ENCODE measurements around the gene BEX3.
"Not testable (repeated sequence)": the region's sequence is repeated elsewhere in the genome, so short reads cannot be mapped to it uniquely, and the experiment has no call there.

The BEX3 gene

DNA sequence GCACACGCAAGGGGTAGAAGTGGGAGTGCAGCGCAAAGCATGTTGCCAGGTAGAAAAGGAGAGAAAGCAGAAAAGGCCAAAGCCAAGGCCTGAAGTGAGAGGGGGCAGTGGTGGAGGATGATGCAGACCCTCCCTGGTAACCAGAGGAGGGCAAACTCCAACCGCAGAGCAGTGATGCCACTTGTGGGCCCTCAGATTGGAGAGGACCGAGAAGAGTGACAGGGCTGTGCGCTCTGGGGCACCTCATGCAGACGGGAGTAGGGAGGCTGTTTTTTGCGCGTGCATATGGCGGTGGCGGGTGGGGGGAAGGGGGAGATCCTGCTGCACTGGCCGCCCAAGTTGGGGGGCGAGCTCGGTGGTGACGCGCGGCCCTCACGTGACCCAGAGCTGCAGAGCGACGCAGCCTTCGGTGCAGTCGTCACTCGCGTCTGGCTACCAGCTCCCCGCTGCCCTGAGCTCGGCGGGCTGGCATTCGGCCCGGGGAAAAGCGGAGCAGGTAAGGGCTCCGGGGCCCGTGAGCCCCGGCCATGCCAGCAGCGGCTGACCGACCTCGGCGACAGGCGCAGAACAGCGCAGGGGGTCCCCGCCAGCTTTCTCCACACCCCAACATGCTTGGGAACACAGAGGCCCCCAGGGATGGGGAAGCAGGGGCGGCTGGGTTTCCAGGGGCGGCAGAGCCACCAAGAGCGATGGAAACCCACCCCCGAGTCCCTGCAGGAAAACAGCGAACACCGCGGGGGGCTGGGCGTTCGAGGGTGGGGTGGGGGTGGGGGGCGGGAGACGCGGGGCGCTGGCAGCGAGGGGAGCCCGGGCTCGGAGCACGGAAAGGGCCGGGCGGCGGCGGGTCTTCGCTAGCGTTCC lies at the start of gene BEX3:
Gene BEX3, plus strand, starts transcription at position 421 of the 861 bp plus-strand sequence. CDS start 984 bp downstream, outside the sequence.
- peak; percentile 39 for DNase-seq

DNA sequence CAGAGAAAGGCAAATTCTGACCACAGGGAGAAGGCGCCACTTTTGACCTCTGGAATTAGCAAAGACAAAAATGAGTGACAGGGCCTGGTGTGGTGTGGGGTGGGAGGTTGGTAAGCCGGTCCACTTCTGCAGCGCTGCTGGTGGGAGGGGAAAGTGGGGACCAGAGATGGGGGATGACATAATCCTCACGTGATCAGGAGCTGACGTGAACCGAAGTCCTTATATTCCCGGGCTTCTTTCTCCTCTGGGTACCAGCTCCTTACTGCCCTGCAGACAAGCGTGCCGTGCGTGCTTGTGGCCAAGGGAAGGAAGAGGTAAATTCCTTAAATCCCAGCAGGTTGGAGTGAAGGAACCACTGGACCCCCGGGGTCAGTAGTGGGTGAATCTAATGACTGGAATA lies 46.3 kb upstream of the BEX3 start, which contains the start of gene TCEAL7:
Gene TCEAL7, plus strand, starts transcription at position 249 of the 400 bp plus-strand sequence. CDS start 1,165 bp downstream, outside the sequence.
- no peak for DNase-seq

DNA sequence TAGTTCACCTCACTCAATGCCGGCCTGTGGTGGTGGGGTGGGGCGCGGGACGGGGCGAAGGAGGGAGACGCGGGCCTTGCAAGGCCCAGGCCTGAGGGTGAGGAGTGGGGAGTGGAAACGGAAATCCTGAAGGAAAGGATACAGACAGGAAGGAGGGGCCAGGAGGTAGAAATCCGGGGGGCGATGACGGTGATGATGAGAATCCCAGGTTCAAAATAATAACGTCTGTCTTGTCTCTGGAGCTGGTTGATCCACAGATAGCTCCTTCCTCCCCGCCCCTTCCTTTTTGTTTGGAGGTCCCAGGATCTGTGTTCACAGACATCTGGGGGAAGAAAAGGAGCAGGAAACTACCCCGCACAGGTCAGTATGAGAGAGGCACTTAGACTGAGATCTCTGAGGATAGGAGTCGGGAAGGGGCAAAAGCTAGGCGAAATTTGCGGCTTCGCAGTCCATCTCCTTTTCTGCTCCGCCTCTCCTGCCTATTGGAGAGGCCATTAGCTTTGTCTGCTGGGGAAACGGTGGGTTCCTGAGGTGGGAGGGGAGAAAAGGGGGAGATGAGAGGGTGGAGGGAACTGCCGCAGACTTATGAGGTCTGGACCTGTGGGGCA lies 45.6 kb upstream of the BEX3 start:
- no peak for DNase-seq

DNA sequence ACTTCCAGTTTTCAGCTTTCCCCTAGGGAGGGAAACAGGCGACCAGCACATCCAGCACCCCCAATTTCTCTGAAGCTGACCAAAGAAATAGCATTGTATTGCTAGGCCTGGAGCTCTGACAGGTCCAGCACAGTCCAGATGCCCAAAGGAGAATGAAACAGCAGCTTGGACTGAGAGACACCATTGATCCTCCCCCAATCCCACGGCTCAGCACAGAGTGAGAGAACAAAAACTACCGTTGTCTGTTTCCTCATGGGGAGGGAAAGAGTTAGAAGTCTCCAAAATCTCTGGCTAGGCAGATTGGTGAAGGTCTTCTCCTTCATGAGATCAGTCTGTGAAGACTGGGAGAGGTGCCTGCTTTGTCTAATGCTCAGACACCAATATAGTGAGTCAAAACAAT lies 37.7 kb upstream of the BEX3 start:
- DNase-seq = no peak

DNA sequence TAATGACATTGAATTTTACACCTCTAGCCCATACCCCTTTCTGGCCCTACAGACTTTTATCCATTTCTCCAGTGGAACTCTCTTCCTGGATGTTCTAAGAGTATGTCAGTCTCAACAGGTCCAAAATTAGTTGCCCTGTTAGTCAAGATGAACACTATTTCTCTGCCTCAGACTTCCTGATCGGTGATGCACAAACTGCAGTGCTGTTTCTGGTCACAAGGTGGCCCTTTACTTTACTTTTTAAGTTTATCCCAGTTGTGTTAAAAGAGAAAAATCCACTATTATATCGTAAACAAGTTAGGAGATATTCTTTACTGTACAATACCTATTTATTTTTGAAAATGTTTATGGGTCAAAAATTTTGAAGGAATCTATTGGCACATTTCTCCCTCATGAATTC lies 33.2 kb upstream of the BEX3 start:
- DNase-seq = no peak

DNA sequence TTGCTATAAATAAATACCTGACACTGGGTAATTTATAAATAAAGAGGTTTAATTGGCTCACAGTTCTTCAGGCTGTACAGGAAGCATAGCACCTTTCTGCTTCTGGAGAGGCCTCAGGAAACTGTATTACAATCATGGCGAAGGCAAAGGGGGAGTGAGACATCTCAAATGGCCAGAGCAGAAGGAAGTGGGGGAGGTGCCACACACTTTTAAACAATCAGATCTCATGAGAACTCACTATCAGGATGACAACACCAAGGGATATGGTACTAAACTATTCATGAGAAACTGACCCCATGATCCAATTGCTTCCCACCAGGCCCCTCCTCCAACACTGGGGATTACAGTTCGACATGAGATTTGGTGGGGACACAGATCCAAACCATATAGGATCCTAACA lies 31.7 kb upstream of the BEX3 start:
- no peak for DNase-seq

DNA sequence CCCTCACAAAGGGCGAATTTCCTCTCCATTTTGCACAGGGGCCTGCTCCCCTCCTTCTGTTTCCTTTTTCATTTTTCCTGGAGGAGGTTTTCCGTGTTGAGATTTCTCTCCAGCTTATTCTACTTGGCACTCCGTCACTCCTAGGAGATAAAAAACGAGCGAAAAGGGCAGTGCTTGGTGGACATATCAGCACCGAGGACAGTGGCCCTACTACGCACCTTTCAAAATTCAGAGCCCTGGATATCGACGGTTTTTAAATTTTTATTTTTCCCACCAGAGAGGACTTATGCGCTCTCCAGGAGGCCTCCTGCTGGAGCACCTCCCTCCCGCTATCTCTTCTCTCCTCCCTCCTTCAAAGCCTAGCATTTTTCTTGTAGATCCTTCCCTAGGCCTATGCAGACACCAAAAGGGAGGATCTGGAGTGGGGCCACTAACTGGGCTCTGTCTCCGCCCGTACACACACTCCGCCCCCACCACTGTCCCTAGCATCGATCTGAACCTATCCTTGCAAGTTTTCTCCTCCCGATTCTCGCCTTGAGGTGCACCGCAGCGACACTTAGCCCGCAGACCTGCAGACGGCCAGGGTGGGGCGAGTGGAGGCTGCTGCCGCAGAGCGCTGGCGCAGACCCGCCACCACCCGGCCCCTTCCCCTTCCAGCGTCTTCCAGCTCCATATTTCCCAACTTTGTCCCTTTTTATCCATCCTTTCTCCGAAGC lies 28.5 kb upstream of the BEX3 start:
- DNase-seq = no peak

DNA sequence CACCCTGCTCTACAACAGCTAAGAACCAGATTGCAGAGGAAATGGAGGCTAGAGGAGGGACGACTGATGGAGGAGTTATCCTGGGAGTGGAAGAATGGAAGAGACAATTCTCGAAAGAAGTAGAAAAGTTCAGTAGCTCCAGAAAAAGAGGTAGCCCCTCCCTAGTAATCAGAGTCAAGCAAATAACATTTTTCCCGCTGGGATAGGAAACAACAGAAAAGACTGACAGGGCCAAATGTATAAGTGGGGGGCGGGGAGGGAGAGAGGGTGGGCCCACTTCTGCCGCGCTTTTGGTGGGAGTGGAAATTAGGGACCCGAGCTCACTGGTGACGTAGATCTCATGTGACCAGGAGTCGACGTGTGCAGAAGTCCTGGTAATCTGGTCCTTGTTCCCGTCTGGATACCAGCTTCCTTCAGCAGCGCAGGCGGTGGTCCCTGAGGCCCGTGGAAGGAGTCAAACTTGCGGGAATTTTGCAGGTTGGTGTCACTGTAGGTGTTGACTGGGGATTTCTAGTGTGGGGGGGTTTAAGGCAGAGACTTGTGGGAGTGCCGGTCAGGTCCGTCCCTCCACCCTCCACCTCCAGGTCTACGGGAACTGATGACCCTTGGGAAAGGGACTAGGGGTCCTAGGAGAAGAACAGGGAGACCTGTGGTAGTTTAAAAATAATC lies 20.1 kb upstream of the BEX3 start, which contains the start of gene TCEAL9:
Gene TCEAL9, plus strand, starts transcription at position 377 of the 669 bp plus-strand sequence. CDS start 1,179 bp downstream, outside the sequence.
- DNase-seq = peak; percentile 68

DNA sequence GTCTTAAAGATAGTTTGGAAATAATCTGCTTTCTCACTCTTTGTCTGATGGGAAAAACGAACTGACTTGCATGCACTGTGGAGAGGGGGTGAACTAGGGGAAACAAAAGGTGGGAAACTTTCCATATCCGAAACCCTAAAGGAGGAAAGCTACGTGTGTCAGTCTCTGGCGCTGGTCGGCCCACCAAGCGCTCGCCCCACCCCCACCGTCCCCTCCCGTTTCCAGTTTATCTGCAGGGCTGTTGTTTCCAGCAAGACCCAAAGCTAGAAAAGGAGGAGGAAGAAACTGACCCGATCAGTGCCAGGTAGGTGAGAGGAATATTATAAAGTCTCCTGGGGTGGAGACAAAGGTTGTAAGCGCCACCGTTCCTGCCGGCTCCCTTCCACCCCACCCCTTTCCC lies 19.5 kb upstream of the BEX3 start:
- DNase-seq = no peak

DNA sequence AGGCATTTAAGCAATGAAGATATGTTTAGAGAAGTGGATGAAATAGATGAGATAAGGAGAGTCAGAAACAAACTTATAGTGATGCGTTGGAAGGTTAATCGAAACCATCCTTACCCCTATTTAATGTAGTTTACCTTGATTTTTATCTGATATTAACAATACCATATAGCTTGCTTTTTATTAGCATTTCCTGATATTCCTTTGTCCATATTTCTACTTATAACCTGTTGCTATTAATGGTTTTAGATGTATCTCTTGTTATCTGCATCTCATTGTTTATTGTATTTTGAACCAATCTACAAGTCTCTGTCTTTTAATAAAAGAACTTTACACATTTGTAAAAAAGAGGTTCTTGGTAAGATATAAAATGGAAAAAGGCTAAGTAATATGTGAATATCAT lies 18.5 kb upstream of the BEX3 start:
- DNase-seq = no peak

DNA sequence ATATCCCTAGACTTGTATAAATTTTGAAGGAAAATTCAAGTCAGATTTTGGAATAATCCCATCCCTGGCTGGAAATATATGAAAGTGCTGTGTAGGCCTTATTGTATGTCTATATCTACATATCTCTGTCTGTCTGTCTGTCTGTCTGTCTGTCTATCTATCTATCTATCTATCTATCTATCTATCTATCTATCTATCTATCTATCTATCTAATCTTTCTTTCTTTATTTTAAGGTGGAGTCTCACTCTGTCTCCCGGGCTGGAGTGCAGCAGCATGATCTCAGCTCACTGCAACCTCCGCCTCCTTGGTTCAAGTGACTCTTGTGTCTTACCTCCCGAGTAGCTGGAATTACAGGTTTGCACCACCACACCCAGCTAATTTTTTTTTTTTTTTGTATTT lies 16.7 kb upstream of the BEX3 start:
- DNase-seq = not testable (repeated sequence)

DNA sequence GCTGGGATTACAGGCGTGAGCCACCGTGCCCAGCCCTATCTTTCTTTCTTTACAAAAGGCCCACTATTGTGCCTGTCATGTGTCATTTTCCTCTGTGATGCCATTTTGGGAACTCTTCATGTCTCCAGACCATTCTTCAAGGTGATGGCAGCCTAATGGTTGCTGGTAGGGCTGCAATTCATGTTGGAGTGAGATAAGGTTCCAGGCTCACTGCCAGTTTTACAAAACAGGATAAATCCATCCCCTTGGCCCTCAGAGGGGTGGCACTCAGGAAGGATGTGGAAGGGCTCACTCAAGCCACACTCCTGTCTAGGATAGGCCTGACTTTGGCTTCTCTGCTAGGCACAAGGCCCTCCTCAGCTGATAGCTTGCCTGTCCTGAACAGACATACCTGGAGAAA lies 16.2 kb upstream of the BEX3 start:
- no peak for DNase-seq

DNA sequence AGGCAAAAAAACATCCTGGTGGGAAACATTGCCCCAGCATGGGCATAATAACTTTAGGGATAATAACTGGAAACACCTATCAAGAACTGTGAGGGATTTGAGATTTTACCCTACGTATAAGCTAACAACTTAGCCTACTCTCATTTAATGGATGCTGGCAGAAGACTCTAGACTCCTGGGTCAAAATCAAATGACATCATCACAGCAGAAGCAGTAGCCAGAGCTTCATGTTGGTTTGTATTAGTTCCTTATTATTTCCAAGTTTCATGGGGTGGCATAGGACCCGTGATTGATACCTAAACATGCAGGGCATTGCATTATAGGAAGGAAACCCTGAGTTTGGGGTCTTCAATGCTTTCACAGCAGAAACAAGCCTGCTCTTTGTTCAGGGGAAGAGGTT lies 15.4 kb upstream of the BEX3 start:
- DNase-seq = no peak

DNA sequence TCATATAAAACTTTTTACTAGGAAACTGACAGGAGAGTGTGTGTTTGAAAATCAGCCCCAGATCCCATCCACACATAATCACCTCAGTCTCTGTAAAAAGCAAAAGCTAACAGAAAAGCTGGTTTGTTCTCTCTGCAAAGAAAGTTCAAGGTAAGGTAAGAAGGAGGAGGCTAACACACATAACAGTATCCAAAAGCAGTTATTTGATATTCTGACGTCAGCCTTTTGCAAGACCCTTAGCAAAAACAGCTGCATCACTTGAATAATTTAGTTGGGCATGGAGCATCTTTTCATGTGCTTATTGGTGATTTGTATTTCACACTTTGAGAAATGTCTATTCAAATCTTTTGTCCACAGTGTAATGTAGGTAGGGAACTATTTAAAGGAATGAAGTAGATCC lies 14.5 kb upstream of the BEX3 start:
- no peak for DNase-seq

DNA sequence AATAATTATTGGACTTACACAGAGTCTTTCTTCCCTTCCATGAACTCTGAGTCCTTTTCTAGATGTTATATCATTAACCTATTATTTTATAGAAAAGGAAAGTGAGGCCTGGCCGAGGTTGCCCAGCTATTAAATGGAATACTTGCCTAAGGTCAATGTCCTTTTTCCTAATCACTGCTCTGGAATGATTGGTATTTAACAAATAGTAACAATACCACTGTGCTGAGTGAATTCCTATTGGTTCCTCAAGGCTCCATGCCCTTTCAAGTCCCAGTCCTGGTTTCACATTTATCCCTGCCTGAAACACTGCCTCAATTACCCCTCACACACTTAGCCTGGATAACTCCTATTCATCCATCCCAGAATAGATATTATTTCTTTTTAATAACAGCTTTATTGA lies 13.9 kb upstream of the BEX3 start:
- no peak for DNase-seq

DNA sequence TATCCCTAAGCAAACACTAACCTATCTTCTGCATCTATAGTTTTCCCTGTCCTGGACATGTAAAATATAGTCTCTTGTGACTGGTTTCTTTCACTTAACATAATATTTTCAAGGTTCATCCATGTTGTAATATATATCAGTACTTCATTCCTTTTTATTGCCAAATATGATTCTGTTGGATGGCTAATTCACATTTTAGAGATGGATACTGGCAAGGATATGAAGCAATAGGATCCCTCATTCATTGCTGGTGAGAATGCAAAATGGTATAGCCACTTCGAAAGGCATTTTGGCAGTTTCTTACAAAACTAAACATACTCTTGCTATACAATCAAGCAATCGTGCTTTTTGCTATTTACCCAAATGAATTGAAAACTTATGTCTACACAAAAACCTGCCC lies 13.3 kb upstream of the BEX3 start:
- no peak for DNase-seq

DNA sequence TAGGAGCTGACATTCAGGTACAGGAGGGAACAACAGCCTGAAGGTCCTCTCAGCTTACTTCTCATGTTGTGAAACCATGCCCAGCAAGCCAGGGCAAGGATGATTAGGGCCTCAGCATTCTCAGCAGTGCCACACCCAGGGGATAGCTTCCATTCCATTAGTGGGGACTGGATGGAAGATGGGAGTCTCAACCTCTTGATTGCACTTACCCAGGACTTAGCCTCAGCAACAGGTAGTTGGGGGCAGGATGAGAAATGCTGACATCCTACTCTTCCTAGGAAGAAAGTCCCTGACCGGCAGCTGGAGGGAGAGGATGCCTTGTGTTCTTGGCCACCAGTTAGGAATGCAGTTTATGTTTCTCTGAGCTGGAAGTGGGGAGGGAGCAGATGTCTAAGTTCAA lies 8.8 kb upstream of the BEX3 start:
- DNase-seq = no peak

DNA sequence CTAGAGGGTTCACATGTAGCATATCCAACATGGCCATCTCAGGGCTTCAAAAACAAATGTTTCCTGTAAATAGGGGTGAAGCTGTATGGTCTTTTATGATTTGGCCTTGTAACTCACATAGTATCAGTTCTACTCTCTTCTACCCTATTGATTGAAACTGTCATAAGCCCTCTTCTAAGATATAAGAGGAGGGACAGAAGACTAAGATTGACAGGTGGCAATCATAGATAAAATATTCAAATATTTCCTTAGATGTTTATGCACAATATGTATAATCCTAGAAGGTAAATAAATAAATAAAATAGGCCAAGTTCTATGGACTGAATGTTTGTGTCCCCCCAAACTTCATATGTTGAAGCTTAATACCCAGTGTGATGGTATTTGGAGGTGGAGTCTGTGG lies 6.9 kb upstream of the BEX3 start:
- no peak for DNase-seq

DNA sequence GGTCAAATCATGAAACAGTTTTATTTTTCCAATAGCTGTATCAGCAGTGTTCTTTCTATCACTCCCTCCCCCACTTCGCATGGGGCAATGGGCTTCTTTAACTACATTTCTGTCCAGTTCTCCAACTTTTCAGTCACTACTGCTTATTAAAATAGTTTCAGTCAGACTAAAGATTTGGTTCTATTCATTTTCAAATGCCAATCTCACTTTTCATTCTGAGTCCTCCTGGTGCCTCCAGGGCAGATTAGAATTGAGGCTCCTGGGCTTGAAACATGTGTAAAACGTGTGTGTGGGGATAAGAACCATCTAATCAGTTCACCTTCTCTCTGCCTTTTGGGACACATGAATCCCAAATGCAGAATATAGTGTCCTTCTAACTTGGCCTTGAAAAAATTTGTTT lies 3.5 kb upstream of the BEX3 start:
- no peak for DNase-seq

DNA sequence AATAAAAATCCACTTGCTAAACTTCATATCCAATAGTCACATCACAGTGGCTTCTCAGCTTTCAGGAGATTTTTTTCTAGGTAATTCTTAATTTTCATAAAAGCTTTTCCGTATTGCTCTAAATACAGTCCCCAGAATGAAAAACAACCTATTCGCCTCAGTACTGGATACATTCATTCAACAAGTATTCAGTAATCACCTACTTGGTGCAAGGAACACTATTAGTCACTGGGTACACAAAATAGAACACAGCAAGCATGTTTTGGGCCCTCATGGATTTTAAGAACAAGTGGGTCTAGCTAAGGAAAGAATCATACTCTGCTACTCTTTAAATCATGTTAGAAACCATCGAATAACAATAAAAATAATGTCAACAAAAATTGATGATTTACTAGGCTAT lies 2.8 kb upstream of the BEX3 start:
- DNase-seq = no peak

DNA sequence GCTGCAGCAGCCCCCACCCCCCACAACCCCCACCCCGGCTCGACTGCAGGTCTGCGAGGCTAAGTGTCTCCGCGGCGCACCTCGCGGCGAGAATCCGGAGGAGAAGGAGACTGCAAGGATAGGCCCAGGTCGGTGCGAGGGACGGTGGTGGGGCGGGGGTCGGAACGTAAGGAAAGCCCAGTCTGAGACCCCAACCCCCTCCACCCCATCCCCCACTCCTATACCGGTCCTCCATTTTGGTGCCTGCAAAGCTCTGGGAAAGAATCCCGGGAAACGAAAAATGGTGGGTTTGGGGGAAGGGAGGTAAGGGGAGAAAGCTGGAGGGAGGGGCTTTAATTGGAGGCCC lies 614 bp downstream of the BEX3 start:
- DNase-seq = peak; percentile 3

DNA sequence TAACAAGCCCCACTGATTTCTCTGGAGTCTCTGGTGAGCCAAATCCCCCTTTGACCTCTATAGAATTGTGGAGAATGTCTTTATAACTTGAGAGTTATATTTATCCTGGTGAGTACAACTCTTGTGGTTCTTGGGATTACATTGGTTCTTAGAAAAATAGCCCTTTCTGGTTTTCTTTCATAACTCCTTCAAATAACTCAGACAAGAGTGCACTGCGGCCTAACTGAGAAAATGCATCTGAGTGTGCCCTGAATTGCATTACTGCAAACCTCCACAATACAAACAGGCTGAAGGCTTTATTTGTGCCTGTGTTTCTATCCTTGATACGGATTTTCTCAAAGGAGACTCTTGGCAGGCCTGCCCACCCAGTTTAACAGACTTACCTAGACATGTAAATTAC lies 2.7 kb downstream of the BEX3 start:
- no peak for DNase-seq

DNA sequence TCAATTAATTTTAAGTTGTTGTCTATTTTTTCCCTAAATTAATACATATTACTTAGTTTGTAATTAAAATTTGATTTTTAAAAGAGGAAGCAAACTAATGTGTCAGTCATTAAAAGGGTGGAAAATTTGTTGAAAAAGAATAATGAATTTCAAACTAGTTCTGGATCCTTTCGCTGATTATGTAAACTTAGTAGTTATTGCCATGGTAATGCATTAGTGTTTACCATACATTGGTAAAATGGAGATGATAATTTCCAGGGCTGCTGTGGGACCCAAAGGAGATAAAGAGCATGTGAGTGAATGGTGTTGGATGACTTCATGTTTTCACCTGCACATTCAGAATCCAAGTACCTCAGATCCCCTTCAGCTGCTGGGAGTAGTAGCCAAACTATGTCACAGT lies 6.5 kb downstream of the BEX3 start:
- no peak for DNase-seq
